ENCODE measurements around the gene CARMIL1. TPM values are rescaled to one million over a fixed set of nuclear protein-coding genes. Genes with fewer than 3 reads are reported as not detected.
A peak's percentile ranks its signal among the peaks of the same experiment; 100 is the strongest.

CARMIL1 gene
- total RNA-seq, 1 experiment from 2014 or later, result 23.6 TPM

DNA sequence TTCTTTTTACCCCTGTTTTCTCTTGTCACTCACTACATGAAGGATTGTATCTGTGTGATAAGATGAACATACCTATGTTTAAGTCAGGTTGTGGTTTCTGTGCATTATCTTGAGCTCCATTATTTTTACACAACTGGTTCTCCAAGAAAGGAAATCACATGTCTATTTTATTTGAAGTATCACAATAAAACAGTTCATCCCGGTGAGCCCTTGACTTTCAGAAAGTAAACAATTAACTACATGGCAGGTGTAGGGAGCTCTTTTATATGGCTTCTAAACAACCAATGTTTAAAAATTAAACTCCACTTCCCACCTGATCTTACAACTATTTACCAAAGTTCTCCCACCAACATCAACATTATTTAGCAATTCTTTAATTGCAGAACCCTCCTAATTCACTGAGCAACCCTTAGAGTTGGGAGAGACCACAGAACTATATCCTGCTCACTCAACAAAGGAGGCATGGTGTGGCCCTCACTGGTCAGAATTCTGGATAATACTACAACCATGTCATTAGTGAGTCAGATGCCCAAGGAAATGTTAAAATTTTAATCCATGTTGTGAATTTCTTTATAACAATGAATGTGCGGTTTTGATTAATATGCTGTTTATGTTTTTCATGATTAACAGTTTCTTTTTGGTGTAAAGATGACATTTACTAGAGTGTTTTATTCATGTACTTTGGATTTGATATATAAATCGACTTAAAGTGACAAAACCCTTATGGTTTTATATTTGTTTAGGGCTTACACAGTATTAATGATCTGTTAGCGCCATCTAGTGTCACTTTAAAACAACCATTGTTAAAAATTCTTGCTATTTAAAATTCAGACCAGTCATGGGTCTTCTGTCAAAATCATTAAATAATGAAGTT, 322.9 kb downstream of the CARMIL1 start:
- no peak overlapping the region for H3K23ac ChIP-seq (ENCODE audit: insufficient read length, low read depth, low read length)
- H3K4me1 ChIP-seq (ENCODE audit: insufficient read depth, low read length), result no peaks in the 10 kb centered on the region
- Mint-ChIP-seq H3K27me3 (ENCODE audit: low read depth) (no peaks in the 10 kb centered on the region), H3K36me3 (ENCODE audit: insufficient read depth in 1 of 3, low read depth in 3 of 3) (peaks cover 3 to 5% (median 3%) of the 10 kb centered on the region in 3 experiments; a peak in 6 of 7 replicates), H3K4me1 (peaks cover 6 to 7% of the 10 kb centered on the region in 2 experiments; a peak in 3 of 4 replicates), H3K9me3 (no peaks in the 10 kb centered on the region), H3K4me3 (no peak overlapping the region), H3K27ac (0 out of 7 replicates have a peak overlapping the region, but pooled peaks of 1 of the 3 experiments have one; percentile 10)
- H3K4me2 ChIP-seq (ENCODE audit: insufficient read depth, insufficient read length, low read length), result no peak overlapping the region
- no peaks in the 10 kb centered on the region for H3K79me1 ChIP-seq (ENCODE audit: insufficient read depth, low read depth, low read length, poor library complexity, severe bottlenecking)
- H2AFZ ChIP-seq (ENCODE audit: low read length), result no peak overlapping the region
- H4K20me1 ChIP-seq (ENCODE audit: control insufficient read depth, insufficient read depth, insufficient read length), result no peaks in the 10 kb centered on the region
- no peak overlapping the region for H3T11ph ChIP-seq (ENCODE audit: low read length)
- no peak overlapping the region for H3K9ac ChIP-seq (ENCODE audit: extremely low read depth, insufficient read length, low read length)
- H4K5ac ChIP-seq (ENCODE audit: insufficient read length, low read depth, low read length), result no peak overlapping the region
- H3K27me3 ChIP-seq (ENCODE audit: insufficient read depth, low read length), result no peaks in the 10 kb centered on the region
- H4K8ac ChIP-seq (replicated peaks; ENCODE audit: insufficient read length, low read depth, low read length), result no peak overlapping the region
- H2AK5ac ChIP-seq (ENCODE audit: insufficient read length, low read length), result no peak overlapping the region
- H2BK120ac ChIP-seq (ENCODE audit: low read depth, low read length, poor library complexity, severe bottlenecking), result no peak overlapping the region
- no peak overlapping the region for H2BK5ac ChIP-seq (ENCODE audit: insufficient read length, low read length)
- H3K18ac ChIP-seq (ENCODE audit: insufficient read length, low read depth, low read length), result no peak overlapping the region
- WGBS (ENCODE audit: extremely low coverage, insufficient read length, low lambda C conversion rate), result no CpG with 5 or more reads among the region's 4 CpGs
- no peak for DNase-seq
- H3K4ac ChIP-seq (ENCODE audit: low read depth, low read length), result no peak overlapping the region
- no peak overlapping the region for H2BK15ac ChIP-seq (ENCODE audit: low read depth, low read length)
- H3K79me2 ChIP-seq (ENCODE audit: insufficient read depth, low read length), result no peaks in the 10 kb centered on the region
- H4K91ac ChIP-seq (ENCODE audit: insufficient read length, low read depth, low read length), result no peak overlapping the region
- H2BK20ac ChIP-seq (ENCODE audit: low read depth, low read length, poor library complexity, severe bottlenecking), result no peak overlapping the region
- H2BK12ac ChIP-seq (ENCODE audit: insufficient read length, low read depth, low read length), result no peak overlapping the region
- H3K23me2 ChIP-seq (ENCODE audit: insufficient read length, low read depth, low read length, poor library complexity, severe bottlenecking), result no peaks in the 10 kb centered on the region
- no peak overlapping the region for H3K27ac ChIP-seq (ENCODE audit: insufficient read length, low read depth, low read length)
- TF ChIP-seq, protein P1, sequence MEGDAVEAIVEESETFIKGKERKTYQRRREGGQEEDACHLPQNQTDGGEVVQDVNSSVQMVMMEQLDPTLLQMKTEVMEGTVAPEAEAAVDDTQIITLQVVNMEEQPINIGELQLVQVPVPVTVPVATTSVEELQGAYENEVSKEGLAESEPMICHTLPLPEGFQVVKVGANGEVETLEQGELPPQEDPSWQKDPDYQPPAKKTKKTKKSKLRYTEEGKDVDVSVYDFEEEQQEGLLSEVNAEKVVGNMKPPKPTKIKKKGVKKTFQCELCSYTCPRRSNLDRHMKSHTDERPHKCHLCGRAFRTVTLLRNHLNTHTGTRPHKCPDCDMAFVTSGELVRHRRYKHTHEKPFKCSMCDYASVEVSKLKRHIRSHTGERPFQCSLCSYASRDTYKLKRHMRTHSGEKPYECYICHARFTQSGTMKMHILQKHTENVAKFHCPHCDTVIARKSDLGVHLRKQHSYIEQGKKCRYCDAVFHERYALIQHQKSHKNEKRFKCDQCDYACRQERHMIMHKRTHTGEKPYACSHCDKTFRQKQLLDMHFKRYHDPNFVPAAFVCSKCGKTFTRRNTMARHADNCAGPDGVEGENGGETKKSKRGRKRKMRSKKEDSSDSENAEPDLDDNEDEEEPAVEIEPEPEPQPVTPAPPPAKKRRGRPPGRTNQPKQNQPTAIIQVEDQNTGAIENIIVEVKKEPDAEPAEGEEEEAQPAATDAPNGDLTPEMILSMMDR (conservative IDR thresholded peaks at IDR 0.05), result peak; percentile 81
- no peaks in the 10 kb centered on the region for H3K9me3 ChIP-seq (ENCODE audit: control insufficient read depth, low read depth, low read length)
- no peak overlapping the region for H3K14ac ChIP-seq (ENCODE audit: insufficient read depth, low read length)
- no peak overlapping the region for H3K56ac ChIP-seq (ENCODE audit: insufficient read length, low read depth, low read length)

All from H9 (cell line).